IMR-90 (cell line): ENCODE measurements around the gene PUS7L. TPM values are rescaled to one million over a fixed set of nuclear protein-coding genes. Genes with fewer than 3 reads are reported as not detected.
A peak's percentile ranks its signal among the peaks of the same experiment; 100 is the strongest.

Source experiments
- CEBPB ChIP-seq: IDR thresholded peaks from 2 replicates; pipeline ENCODE4 v1.6.1; 2012; ENCODE audit warnings: low read depth, low read length, improper control_type of control experiment
- FOS ChIP-seq: fragments of 150-350 bp; IDR thresholded peaks from 2 replicates; pipeline ENCODE4 v1.6.1; 2016; ENCODE audit warnings: low read depth, low read length
- MAFK ChIP-seq: IDR thresholded peaks from 2 replicates; pipeline ENCODE4 v1.6.1; 2012; ENCODE audit warnings: low read depth, low read length, improper control_type of control experiment
- MAZ ChIP-seq: IDR thresholded peaks from 2 replicates; pipeline ENCODE4 v1.6.1; 2012; ENCODE audit warnings: low read depth, mild to moderate bottlenecking, low read length, improper control_type of control experiment, moderate library complexity, borderline replicate concordance
- POLR2A ChIP-seq: IDR thresholded peaks from 2 replicates; pipeline ENCODE4 v1.6.1; 2012; ENCODE audit warnings: mild to moderate bottlenecking, low read depth, low read length
- RFX5 ChIP-seq: IDR thresholded peaks from 2 replicates; pipeline ENCODE4 v1.8.0; 2012; ENCODE audit warnings: low read depth, mild to moderate bottlenecking, low read length, moderate library complexity
- SMC3 ChIP-seq: fragments of 150-350 bp; IDR thresholded peaks from 2 replicates; pipeline ENCODE4 v1.6.1; 2016; ENCODE audit warnings: low read depth, mild to moderate bottlenecking, antibody characterized with exemption, low read length, moderate library complexity
- USF2 ChIP-seq: fragments of 150-350 bp; IDR thresholded peaks from 2 replicates; pipeline ENCODE4 v1.6.1; 2017; ENCODE audit warnings: mild to moderate bottlenecking, antibody characterized with exemption, low read length, low read depth
- polyA plus RNA-seq, 3 experiments: library from polyadenylated mRNA; depleted of rRNA; stranded (reverse); fragments of >200 nt; gene quantifications; 2 replicates each; pipeline ENCODE4 v1.2.3, GENCODE V29; 2012; ENCODE audit warnings: low replicate concordance in 1 of 3
- total RNA-seq: library from RNA; depleted of rRNA; stranded (reverse); fragments of >200 nt; gene quantifications from 2 replicates; pipeline ENCODE4 v1.2.3, GENCODE V29; 2012

The PUS7L gene
- total and polyA plus RNA-seq, 2 of the 4 experiments (the other 2 are of a cell fraction), result 5.1 to 44.8 TPM

DNA sequence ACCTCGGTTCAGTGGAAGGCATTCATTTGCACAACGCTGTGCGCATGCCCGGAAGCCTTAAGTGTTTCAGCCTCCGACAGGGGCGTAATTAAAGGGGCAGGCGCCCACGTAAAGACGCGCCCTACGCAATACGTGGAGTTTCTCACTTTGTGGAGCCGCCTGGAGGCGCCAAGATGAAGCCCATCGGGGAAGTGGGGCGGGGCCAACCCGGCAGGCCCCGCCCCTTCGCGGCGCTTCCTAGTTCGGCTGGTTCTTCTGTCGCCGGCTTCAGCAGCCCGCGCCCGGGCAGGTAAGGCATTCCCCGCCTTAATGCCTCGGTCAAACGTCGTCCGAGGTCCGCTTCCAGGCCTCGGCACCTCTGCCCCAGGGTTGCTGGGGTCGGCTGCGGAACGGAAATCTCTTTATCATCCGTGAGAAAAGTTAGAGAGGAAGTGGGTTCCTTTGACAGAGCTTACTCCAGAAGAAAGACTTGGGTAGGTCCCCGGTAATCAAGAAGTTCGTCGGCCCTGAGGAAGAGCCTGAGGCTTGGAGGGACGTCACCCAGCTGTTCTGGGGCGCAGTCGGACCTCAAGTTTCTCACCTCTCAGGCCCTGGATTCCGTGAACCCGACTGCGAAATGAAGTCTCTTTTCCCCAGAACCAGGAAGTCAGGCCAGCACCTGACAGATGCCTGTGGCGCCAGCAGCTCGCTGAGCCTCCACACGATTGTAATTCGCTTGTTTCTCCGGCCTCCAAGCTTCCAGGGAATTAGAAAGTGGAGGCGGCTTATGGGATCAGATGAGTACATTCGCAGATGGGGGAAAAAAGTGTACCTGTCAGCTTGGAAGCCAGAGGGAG, at the start of gene PUS7L, which contains the start of gene IRAK4 (continued):
- TF ChIP-seq POLR2A (peak; percentile 69; the same call in 1 of the 2 replicates), USF2 (peak; percentile 14; the same call in 1 of the 2 replicates), CEBPB (peak; percentile 69), RFX5 (no peak), MAZ (peak; percentile 23; the same call in 1 of the 2 replicates), FOS (no peak), MAFK (no peak), SMC3 (no peak)
